Activated naive CD4-positive, alpha-beta T cell treated with anti-CD3 and anti-CD28 coated beads, Interleukin-2, amount 50 U/mL, for 24 hours (primary cell): Measurements from ENCODE around the gene PAPPA.

ENCODE experiments used
- H3K27ac Mint-ChIP-seq: one replicate; pipeline ENCODE4 v1.8.0; 2021; ENCODE audit warnings: mild to moderate bottlenecking, mixed read lengths
- H3K27me3 Mint-ChIP-seq: one replicate; pipeline ENCODE4 v1.8.0; 2021; ENCODE audit warnings: mixed read lengths
- H3K36me3 Mint-ChIP-seq: one replicate; pipeline ENCODE4 v1.8.0; 2021; ENCODE audit warnings: mixed read lengths
- H3K4me1 Mint-ChIP-seq: one replicate; pipeline ENCODE4 v1.8.0; 2021; ENCODE audit warnings: mixed read lengths
- H3K4me3 Mint-ChIP-seq: one replicate; pipeline ENCODE4 v1.8.0; 2021; ENCODE audit warnings: mild to moderate bottlenecking, mixed read lengths
- H3K9me3 Mint-ChIP-seq: one replicate; pipeline ENCODE4 v1.8.0; 2021; ENCODE audit warnings: mixed read lengths

PAPPA gene

GRCh38 chr9:116337015-116337414 is 183.4 kb downstream of the PAPPA start:
- Mint-ChIP-seq H3K4me1 (no peaks in the 10 kb centered on the region), H3K36me3 (no peaks in the 10 kb centered on the region), H3K27me3 (peaks cover 4% of the 10 kb centered on the region), H3K9me3 (no peaks in the 10 kb centered on the region), H3K4me3 (no peak overlapping the region), H3K27ac (no peak overlapping the region)

GRCh38 chr9:116340270-116340669 is 186.7 kb downstream of the PAPPA start:
- Mint-ChIP-seq H3K27ac (no peak overlapping the region), H3K36me3 (no peaks in the 10 kb centered on the region), H3K4me3 (no peak overlapping the region), H3K4me1 (no peaks in the 10 kb centered on the region), H3K9me3 (no peaks in the 10 kb centered on the region), H3K27me3 (peaks cover 3% of the 10 kb centered on the region)

- H3K4me3 Mint-ChIP-seq, result no peak overlapping the region
- H3K27me3 Mint-ChIP-seq, result peaks cover 3% of the 10 kb centered on the region
- H3K9me3 Mint-ChIP-seq, result no peaks in the 10 kb centered on the region
- no peaks in the 10 kb centered on the region for H3K36me3 Mint-ChIP-seq
- H3K4me1 Mint-ChIP-seq, result no peaks in the 10 kb centered on the region
- H3K27ac Mint-ChIP-seq, result no peak overlapping the region
These were observed 188.5 kb downstream of the PAPPA start for GRCh38 chr9:116342061-116342460.

- Mint-ChIP-seq H3K27me3 (peaks cover 3% of the 10 kb centered on the region), H3K4me3 (no peak overlapping the region), H3K4me1 (no peaks in the 10 kb centered on the region), H3K27ac (no peak overlapping the region), H3K9me3 (no peaks in the 10 kb centered on the region), H3K36me3 (no peaks in the 10 kb centered on the region)
These were observed 189.3 kb downstream of the PAPPA start for GRCh38 chr9:116342941-116343340.

- Mint-ChIP-seq H3K4me1 (no peaks in the 10 kb centered on the region), H3K27ac (no peak overlapping the region), H3K27me3 (peaks cover 3% of the 10 kb centered on the region), H3K9me3 (no peaks in the 10 kb centered on the region), H3K36me3 (no peaks in the 10 kb centered on the region), H3K4me3 (no peak overlapping the region)
These were observed 190.8 kb downstream of the PAPPA start for GRCh38 chr9:116344416-116344815.

GRCh38 chr9:116345393-116345792 is 191.8 kb downstream of the PAPPA start:
- Mint-ChIP-seq H3K4me1 (no peaks in the 10 kb centered on the region), H3K36me3 (no peaks in the 10 kb centered on the region), H3K27ac (no peak overlapping the region), H3K4me3 (no peak overlapping the region), H3K27me3 (peaks cover 3% of the 10 kb centered on the region), H3K9me3 (no peaks in the 10 kb centered on the region)

- Mint-ChIP-seq H3K36me3 (no peaks in the 10 kb centered on the region), H3K4me3 (no peak overlapping the region), H3K27ac (no peak overlapping the region), H3K4me1 (no peaks in the 10 kb centered on the region), H3K9me3 (no peaks in the 10 kb centered on the region), H3K27me3 (peaks cover 3% of the 10 kb centered on the region)
These were observed 192.2 kb downstream of the PAPPA start for GRCh38 chr9:116345817-116346216.

GRCh38 chr9:116349684-116350083 is 196.1 kb downstream of the PAPPA start:
- Mint-ChIP-seq H3K9me3 (no peaks in the 10 kb centered on the region), H3K27me3 (peaks cover 1% of the 10 kb centered on the region), H3K4me1 (no peaks in the 10 kb centered on the region), H3K4me3 (no peak overlapping the region), H3K27ac (no peak overlapping the region), H3K36me3 (no peaks in the 10 kb centered on the region)

GRCh38 chr9:116350213-116350612 is 196.6 kb downstream of the PAPPA start:
- H3K27me3 Mint-ChIP-seq, result peaks cover 4% of the 10 kb centered on the region
- no peaks in the 10 kb centered on the region for H3K36me3 Mint-ChIP-seq
- H3K27ac Mint-ChIP-seq, result no peak overlapping the region
- no peaks in the 10 kb centered on the region for H3K4me1 Mint-ChIP-seq
- no peaks in the 10 kb centered on the region for H3K9me3 Mint-ChIP-seq
- H3K4me3 Mint-ChIP-seq, result no peak overlapping the region

- no peak overlapping the region for H3K4me3 Mint-ChIP-seq
- H3K9me3 Mint-ChIP-seq, result no peaks in the 10 kb centered on the region
- no peak overlapping the region for H3K27ac Mint-ChIP-seq
- H3K4me1 Mint-ChIP-seq, result no peaks in the 10 kb centered on the region
- H3K27me3 Mint-ChIP-seq, result peaks cover 4% of the 10 kb centered on the region
- no peaks in the 10 kb centered on the region for H3K36me3 Mint-ChIP-seq
These were observed 199.4 kb downstream of the PAPPA start for GRCh38 chr9:116352958-116353357.

- Mint-ChIP-seq H3K27me3 (peaks cover 4% of the 10 kb centered on the region), H3K4me1 (no peaks in the 10 kb centered on the region), H3K36me3 (no peaks in the 10 kb centered on the region), H3K27ac (no peak overlapping the region), H3K9me3 (no peaks in the 10 kb centered on the region), H3K4me3 (no peak overlapping the region)
These were observed 201.7 kb downstream of the PAPPA start for GRCh38 chr9:116355153-116355921.

- Mint-ChIP-seq H3K27ac (no peak overlapping the region), H3K4me1 (no peaks in the 10 kb centered on the region), H3K27me3 (peaks cover 4% of the 10 kb centered on the region), H3K4me3 (no peak overlapping the region), H3K9me3 (no peaks in the 10 kb centered on the region), H3K36me3 (no peaks in the 10 kb centered on the region)
These were observed 204.7 kb downstream of the PAPPA start for GRCh38 chr9:116358251-116358650.

GRCh38 chr9:116360016-116360415 is 206.4 kb downstream of the PAPPA start:
- Mint-ChIP-seq H3K4me1 (no peaks in the 10 kb centered on the region), H3K9me3 (no peaks in the 10 kb centered on the region), H3K27ac (no peak overlapping the region), H3K4me3 (no peak overlapping the region), H3K27me3 (peaks cover under 1% of the 10 kb centered on the region), H3K36me3 (no peaks in the 10 kb centered on the region)

- Mint-ChIP-seq H3K4me1 (no peaks in the 10 kb centered on the region), H3K36me3 (no peaks in the 10 kb centered on the region), H3K27me3 (no peaks in the 10 kb centered on the region), H3K9me3 (no peaks in the 10 kb centered on the region), H3K4me3 (no peak overlapping the region), H3K27ac (no peak overlapping the region)
These were observed 207.4 kb downstream of the PAPPA start for GRCh38 chr9:116360989-116361388.

GRCh38 chr9:116361547-116361946 is 208.0 kb downstream of the PAPPA start:
- H3K9me3 Mint-ChIP-seq, result no peaks in the 10 kb centered on the region
- H3K4me1 Mint-ChIP-seq, result no peaks in the 10 kb centered on the region
- H3K4me3 Mint-ChIP-seq, result no peak overlapping the region
- H3K27me3 Mint-ChIP-seq, result no peaks in the 10 kb centered on the region
- no peak overlapping the region for H3K27ac Mint-ChIP-seq
- no peaks in the 10 kb centered on the region for H3K36me3 Mint-ChIP-seq

GRCh38 chr9:116362493-116362892 is 208.9 kb downstream of the PAPPA start:
- Mint-ChIP-seq H3K27ac (no peak overlapping the region), H3K4me3 (no peak overlapping the region), H3K27me3 (no peaks in the 10 kb centered on the region), H3K4me1 (no peaks in the 10 kb centered on the region), H3K36me3 (no peaks in the 10 kb centered on the region), H3K9me3 (no peaks in the 10 kb centered on the region)

GRCh38 chr9:116365056-116365471 is 211.5 kb downstream of the PAPPA start:
- Mint-ChIP-seq H3K4me1 (no peaks in the 10 kb centered on the region), H3K27me3 (no peaks in the 10 kb centered on the region), H3K4me3 (no peak overlapping the region), H3K36me3 (no peaks in the 10 kb centered on the region), H3K27ac (no peak overlapping the region), H3K9me3 (no peaks in the 10 kb centered on the region)
